SW 1271 (cell line): Measurements from ENCODE around the gene ASAP2.

Experiments
- DNase-seq, 2 experiments: peaks; one replicate each; lab custom pipeline; 2025; lab: John Stamatoyannopoulos, UW

ASAP2 gene

DNA sequence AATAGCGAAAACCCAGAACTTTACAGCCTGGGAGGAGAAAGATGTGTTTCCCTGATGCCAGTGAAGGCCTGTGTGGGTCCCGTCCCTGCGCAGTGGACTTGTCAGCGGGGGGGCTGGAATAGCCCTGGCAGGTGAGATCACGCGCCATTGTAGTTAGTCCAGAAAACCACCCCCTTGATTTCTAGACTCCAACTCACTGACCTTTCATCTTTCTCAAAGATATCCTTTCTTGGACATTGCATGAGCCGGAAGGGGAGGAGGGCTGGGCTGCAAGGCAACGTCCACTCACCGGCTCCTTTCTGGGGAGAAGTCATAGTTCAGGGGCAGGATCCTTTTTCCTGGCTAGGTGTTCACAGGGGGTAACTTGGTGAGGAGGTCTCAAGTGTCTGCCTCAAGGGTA, 22.3 kb upstream of the ASAP2 start:
- no peak for DNase-seq

DNA sequence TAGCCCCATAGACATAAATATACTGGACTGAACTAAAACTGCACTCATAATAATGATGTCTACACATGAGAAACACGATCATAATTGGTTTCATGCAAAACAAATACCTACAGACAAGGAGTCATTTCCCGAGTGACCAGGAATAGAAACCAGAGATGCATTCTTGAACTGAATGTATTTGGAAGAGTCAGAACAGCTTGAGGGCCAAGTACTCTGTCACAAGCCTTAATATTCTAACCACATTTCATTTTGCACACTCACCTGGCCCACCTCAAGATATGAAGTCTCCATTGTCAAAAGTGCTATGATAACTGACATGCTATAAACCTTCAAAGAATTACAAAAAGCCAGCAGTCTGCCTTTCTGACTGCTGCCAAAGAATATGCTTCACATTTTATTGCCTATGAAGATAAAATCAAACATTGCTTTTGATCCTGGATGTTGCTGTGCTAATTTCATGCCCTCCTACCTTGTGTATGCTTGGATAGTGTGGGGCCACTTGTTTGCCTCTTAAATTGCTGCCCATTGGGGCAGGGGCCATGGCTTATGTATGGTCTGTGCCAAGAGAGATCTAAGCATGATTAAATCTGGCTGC, 18.9 kb upstream of the ASAP2 start:
- DNase-seq, result no peak

DNA sequence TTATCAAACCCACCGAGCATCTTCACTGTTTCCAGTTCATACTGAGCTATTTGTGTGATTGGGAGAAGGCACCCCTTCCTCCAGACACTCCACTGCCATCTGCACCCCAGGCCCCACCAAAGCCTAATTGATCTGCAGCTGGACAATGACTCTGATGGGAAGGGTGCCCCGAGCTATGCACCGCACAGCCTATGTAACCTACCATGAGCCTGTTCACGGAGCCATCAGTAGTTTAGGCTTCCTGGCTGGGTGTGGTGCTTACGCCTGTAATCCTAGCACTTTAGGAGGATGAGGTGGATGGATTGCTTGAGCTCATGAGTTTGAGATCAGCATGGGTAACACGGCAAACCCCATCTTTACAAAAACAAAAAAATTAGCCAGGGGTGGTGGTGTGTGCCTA, 17.8 kb upstream of the ASAP2 start:
- no peak for DNase-seq

DNA sequence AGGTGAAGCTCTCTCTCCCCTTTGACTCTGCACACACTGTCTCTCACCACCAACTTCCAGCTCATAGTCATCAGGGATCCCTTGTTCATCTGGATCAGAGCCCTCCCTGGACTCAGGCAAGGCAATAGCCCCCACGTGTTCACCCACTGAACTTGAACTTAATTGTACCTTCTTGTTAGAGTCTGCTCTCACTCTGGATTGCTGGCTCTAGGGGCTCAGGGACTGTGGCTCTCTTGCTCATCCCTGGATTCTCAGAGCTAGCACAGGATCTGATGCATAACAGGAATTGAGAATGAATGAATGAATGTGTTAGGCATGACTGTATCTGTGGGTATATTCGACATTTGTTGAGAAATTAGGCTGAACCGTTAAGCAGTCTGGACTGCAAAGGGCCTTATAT, 16.7 kb upstream of the ASAP2 start:
- no peak for DNase-seq

- no peak for DNase-seq
Measured at GRCh38 chr2:9191041-9191481, 15.6 kb upstream of the ASAP2 start.

- DNase-seq, result no peak
Measured at GRCh38 chr2:9192712-9193111, 13.9 kb upstream of the ASAP2 start.

DNA sequence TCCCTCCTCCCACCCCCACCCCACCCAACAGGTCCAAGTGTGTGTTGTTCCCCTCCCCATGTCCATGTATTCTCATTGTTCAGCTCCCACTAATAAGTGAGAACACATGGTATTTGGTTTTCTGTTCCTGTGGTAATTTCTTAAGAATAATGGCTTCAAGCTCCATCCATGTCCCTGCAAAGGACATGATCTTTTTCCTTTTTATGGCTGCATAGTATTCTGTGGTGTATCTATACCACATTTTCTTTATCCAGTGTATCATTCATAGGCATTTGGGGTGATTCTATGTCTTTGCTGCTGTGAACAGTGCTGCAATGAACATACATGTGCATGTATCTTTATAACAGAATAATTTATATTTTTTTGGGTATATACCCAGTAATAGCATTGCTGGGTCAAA, 12.3 kb upstream of the ASAP2 start:
- DNase-seq, result no peak

GRCh38 chr2:9196637-9197036, 10.0 kb upstream of the ASAP2 start:
- DNase-seq, result no peak

GRCh38 chr2:9197916-9198315, 8.7 kb upstream of the ASAP2 start:
- no peak for DNase-seq

- no peak for DNase-seq
Measured at GRCh38 chr2:9199716-9200632, 6.6 kb upstream of the ASAP2 start.

DNA sequence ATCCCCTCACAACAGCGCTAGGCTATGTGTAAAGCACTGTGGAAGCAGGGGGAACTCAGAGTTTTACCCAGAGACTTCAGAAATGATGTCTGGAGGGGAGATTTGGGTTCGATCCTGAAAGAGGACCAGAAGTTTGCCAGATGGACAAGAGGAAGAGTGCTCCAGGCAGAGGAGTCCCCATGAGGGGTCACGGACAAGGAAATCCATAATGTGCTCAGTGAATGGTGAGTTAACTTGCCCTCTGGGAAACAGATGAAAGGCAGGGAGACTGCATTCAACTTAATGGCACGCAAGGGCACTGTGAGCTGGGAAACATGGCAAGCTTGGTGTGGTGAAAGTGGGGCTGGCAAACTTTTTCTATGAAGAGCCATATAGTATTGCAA, 6.0 kb upstream of the ASAP2 start:
- no peak for DNase-seq

DNA sequence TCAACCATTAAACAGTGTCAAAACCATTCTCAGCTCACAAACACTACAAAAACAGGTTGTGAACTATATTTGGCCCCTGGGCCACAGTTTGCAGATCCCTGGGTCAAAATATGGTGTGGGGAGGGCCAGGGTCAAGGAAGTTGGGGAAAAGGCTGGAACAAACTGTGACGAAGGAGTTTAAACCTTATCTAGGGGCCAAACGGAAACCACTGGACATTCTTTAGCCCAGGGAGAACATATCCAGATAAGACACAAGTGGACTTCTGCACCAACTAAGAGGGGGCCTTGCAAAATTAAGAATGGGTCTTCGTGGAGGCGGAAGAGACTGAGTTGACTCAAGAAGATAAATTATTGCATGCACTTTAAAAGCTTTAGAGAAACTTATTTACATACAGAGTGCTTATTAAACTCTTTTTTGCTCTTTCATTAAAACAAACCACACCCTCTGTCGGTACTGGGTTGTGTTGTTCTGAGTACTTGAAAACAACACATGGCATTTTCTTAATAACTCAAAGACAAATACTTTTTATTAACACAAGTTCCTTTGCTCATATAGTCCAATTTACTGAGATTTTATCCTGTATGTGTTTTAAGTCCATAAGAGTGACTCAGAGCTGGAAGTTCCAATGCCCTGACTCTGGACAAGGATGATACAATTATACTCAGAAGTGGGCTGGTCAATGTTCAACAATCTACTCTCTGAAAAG, 5.3 kb upstream of the ASAP2 start:
- DNase-seq, result no peak

GRCh38 chr2:9203006-9203405, 3.6 kb upstream of the ASAP2 start:
- DNase-seq, result no peak

DNA sequence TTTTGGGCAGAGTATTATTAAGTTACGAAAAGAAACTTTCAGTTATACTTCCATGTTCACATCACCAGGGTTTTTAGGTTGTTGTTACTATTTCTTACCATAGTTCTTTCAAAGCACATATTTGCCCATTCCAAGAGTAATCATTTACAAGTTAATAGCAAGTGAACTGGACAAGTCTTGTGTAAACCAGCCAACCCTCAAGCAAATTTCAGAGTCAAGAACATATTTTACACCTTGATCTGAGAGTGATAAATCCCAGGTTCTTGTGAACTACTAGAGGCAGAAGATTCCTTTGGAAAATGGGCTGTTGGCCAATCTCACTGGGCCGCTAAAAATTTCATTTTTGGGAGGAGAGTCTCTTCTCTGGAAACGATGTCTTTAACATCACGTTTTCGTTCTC, 2.7 kb upstream of the ASAP2 start:
- DNase-seq, result no peak

DNA sequence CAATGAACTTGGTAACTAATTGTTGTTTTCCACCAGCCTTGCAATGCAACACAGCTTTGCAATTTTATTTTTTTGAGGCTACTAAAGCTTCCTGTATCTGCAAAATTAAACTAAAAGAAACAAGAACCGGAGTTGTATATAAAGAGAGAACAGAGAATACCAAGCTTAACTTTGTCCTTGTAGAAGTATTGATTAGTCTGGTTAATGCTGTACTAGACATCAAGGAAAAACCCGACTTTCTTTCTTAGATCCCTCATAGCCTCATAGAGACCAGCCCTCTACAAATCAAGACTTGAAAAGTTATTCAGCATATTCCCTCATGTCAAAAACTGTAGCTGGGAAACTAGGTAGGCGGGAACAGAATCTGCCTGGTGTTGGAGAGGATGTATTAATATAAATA, 1.7 kb upstream of the ASAP2 start:
- DNase-seq, result no peak

DNA sequence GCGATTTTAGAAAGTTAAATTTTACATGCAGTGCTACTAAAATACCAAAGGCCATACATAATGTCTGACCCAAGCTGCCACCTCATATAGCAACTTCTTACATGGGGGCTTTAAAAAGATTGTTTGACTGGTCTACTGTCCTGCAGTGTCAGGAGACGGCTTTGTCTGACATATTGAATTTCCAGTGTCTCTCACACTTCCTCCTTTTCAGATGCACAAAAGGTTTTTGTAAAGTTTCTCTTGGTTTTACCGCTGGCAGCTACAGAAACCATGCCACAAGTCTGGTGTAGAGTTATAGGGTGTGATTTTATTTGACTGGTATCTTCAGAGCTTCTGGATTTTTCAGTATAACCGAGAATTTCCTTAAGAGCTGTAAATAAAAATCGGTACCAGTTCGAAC, 1.1 kb upstream of the ASAP2 start:
- DNase-seq, result no peak

DNA sequence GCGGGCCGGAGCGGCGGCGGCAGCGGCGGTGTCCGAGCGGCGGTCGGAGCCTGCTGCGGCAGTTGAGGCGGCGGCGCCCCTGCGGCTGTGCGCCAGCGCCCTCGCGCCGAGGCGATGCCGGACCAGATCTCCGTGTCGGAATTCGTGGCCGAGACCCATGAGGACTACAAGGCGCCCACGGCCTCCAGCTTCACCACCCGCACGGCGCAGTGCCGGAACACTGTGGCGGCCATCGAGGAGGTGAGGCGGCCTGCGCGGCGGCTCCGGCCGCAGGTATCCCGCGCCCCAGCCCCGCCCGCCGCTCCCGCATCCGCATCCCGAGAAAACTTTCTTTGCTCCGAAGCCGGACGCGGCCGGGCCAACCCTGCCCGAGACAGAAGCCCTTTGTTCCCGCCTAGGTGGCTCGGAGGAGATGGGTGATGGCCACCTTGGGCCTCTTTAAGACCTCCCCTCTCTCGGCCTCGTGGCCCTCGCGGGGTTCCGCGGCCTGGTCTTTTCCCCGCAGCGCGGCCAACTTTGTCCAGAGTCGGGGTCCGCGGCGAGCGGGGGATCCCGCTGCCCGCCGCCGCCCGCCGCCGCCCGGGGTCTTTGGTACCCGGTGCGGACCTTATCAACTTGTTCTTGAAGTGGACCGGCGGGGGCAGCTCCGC, 504 bp downstream of the ASAP2 start:
- DNase-seq, result peak in 1 of 2 experiments; percentile 20

DNA sequence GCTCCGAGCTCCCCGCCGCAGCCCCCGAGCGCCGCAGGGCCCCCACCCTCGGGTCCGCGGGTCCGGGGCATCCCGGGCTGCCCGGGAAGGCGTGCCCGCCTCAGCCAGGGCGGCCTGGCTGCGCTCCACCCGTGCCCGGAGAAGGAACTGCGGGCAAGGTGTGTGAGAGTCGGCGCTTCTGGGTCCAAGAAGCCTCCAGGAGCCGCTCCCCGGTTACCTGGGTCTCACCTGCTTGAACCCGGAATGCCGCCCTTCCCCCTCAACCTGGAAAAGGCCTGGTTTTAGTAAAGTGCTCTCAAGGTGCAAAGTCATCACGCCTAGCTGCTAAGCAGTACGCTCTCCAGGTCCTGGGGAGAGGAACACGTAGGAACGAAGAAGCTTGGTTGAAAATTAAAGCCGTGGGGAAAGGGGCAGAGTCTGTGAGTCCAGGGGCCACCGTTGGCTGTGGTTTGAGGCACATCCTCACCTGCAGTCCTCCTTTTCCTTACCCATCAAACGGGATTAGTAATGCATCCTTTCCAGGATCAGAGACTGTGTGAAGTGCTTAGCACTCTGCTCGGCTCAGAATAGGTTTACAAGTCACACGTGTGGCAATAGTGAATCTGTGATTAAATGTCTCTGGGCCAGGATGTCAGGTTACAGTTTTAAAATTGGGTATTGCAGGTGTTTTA, 1.2 kb downstream of the ASAP2 start:
- DNase-seq, result no peak

GRCh38 chr2:9208875-9209274, 2.3 kb downstream of the ASAP2 start:
- DNase-seq, result no peak

DNA sequence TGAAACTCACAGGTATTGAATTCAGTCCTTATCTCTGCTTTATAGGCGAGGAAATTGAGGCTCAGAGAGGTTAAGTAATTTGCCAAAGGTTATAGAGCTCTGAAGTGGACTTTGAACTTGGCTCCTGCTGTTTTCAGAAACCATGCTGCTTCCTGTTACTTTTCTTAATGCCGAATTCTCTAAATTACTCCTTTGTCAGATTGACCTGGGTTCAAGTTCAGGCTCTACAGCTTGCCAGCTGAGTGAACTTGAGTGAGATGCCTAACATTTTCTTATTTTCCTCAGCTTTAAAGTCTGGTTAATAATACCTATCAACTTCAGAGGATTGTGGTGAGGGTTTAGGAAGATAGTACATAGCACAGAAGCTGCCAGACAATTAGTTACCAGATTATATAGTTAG, 3.4 kb downstream of the ASAP2 start:
- no peak for DNase-seq

DNA sequence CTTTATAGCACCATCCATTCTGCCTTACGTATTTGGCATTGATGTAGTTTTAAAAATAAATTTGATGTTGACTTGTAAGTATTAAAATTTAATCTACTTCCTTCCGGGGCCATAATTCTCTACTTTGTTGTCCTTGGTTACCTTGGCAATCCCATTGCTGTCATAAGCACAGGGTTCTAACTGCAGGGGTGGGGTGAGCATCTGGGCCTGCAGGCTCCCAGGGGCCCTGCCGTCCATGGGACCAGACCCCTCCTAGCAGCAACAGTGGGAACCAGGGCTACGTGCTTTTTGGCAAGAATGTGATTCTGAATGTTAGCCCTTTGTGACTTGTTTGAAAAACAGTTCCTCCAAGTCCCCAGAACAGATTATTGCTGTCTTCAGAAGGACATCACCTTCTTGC, 4.9 kb downstream of the ASAP2 start:
- DNase-seq, result no peak
